GM21529 (cell line): ENCODE data around the gene TGM6.

Experiments used
- ATAC-seq: cut with Tn5 transposase; IDR thresholded peaks from one replicate; pipeline ENCODE4 v1.9.1; 2021; ENCODE audit not compliant: unreplicated experiment

Gene TGM6

GRCh38 chr20:2380601-2381000, at the start of gene TGM6:
Gene TGM6 (plus strand): TSS chr20:2380901. CDS start chr20:2380969, 68 bp downstream.
- no peak for ATAC-seq

GRCh38 chr20:2331106-2331505, 49.6 kb upstream of the TGM6 start:
- ATAC-seq, result no peak

DNA sequence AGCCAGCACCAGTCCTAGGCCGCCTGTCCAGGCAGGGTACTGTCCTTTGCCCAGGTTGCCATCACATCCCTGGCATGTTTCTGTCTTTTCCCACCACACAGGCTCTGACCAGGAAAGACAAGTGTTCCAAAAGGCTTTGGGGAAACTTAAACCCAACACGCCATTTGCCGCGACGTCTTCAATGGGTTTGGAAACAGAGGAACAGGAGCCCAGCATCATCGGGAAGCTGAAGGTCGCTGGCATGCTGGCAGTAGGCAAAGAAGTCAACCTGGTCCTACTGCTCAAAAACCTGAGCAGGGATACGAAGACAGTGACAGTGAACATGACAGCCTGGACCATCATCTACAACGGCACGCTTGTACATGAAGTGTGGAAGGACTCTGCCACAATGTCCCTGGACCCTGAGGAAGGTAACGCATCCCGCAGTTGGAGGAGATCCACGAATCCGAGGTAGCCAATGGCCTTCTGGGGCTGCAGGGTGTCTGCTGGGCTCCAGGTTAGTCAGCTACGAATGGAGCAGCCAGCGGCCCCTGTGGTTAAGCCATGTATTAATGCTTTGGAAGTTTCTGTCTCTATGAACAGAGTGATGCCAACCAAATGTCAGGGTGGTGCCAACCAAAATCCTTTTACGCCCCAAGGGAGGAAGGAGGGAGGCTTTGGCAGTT, 48.7 kb upstream of the TGM6 start:
- ATAC-seq, result no peak

- no peak for ATAC-seq
Observed at GRCh38 chr20:2332711-2333110, 48.0 kb upstream of the TGM6 start.

DNA sequence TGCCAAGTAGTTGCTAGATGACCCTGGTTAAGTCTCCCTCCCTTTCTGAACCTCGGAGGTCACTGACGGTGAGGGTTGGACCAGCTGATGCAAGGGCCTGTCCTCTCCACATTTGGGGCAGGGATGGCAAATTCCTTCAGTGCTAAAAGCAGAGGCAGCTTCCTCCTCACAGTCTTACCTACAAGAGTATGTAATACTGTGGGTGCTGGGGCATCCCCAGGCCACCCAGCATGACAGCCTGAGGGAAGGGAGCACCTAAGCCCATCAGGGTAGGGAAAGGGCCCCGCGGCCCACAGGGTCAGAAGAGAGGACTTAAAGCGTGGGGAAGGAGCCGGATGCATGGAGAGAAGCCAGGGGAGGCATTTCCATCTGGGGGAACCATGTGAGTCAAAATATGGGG, 46.9 kb upstream of the TGM6 start:
- no peak for ATAC-seq

DNA sequence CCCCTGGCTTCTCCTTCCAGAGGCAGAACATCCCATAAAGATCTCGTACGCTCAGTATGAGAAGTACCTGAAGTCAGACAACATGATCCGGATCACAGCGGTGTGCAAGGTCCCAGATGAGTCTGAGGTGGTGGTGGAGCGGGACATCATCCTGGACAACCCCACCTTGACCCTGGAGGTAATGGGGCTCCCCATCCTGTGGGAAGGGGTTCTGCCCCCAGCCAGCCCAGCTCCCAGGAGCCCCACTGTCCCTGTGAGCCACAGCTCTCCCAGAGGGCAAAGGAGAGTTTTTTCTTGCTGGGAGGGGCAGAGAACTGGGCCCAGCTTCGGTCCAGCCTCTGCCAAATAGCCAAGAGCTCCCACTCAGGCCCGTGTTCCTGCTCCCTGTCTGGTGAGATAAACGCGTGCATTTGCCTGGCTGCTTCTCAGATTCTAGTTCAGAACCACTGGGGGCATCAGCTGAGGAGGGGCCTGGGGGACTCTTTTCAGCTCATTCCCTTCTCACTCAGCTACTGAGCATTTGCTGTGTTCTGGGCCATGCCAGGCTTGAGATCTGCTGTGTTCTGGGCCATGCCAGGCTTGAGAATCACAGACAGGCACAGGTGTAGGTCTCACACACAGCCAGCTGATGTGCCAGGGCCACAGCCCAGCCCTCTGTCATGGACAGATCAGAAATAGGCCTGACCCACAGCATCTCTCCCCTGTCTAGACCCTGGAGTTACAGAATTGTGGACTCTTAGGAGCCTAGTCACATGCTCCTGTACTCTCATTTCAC, 45.4 kb upstream of the TGM6 start:
- no peak for ATAC-seq

DNA sequence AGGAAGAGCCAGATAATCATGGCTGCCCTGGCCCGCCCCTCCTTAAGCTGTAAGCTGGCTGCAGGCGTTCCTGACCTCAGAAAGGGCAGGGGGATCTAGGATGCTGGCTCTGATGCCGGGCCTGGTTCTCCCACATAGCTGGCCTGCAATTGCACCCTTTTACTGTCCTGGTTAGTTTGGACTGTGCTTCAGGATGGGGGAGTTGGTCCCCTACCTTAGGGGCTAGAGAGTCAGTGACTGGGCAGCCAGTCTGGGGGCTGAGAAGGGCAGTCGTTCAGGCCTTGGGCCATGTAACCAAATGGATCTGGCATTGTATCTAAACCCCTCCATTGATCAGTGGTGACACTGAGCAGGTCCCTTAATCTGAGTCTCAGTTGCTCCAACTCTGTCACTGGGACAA, 44.2 kb upstream of the TGM6 start:
- ATAC-seq, result no peak

DNA sequence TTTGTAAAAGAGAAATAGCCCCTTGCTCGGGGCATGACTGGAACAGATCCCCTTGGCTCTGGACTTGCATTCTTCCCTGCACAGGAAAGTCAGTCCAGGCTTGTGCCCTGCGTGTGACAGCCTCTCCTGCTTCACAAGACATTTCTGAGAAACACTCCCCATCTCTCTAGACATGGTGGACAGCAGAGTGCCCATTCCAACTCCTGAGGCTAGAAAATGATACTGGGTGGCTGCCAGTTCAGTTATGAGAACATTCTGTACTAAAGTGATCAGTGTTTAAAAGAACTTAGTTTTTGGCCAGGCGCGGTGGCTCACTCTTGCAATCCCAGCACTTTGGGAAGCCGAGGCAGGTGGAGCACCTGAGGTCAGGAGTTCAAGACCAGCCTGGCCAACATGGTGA, 43.6 kb upstream of the TGM6 start:
- ATAC-seq, result no peak

GRCh38 chr20:2338411-2339066, 42.2 kb upstream of the TGM6 start:
- no peak for ATAC-seq

DNA sequence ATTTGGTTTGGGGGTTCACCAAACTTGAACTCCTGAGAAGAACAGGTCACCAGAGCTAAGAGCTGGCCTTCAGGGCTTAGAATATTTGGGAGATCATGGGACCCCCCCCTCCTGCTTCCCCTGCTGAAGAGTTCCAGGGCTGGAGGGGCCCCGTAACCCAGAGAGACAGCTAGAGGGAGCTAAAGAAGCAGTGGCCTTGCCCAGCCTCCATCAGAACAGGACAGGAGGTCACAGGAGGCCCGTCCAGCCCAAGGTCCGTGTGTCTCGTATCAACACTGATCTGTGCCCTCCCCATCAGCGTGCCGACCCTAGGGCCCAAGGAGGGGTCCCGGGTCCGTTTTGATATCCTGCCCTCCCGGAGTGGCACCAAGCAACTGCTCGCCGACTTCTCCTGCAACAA, 40.6 kb upstream of the TGM6 start:
- ATAC-seq, result no peak

GRCh38 chr20:2340823-2341222, 39.9 kb upstream of the TGM6 start:
- ATAC-seq, result no peak

GRCh38 chr20:2341336-2341735, 39.4 kb upstream of the TGM6 start:
- ATAC-seq, result no peak

DNA sequence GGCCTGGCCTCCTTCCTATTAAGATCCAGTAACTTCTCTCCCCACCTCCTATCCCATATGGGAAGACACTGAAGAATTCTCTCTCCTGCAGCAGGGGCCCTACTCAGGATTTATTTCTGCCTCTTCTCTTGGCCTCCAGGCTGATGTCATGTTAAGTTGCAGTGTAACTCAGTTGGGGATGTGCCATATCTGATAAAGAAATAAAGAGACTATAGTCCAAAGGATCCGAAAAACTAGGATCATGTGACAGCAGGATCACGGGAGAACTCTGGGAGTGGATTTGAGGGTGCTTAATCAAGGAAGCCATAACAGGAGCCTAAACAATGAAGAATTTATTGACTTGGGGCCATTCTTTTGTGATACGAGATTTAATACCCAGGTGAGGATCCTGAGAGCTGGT, 38.5 kb upstream of the TGM6 start:
- no peak for ATAC-seq

DNA sequence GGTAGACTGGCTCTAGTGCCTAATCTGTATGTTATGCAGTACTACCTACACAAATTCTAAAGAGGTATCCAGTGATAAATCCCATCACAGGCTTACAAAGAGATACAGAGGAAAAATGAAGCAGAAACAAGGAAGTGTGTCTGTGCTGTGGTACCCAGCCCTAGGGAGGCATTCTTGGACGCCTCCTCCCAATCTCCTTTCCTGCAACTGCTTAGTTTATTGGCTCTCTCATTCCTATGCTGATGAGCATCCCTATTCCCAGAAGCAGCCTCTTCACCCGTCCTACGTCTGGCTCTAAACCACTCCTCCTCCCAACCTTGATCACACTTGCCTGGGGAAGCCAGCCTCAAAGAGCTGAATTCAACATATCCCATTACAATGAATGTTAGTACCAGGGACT, 34.5 kb upstream of the TGM6 start:
- ATAC-seq, result no peak

DNA sequence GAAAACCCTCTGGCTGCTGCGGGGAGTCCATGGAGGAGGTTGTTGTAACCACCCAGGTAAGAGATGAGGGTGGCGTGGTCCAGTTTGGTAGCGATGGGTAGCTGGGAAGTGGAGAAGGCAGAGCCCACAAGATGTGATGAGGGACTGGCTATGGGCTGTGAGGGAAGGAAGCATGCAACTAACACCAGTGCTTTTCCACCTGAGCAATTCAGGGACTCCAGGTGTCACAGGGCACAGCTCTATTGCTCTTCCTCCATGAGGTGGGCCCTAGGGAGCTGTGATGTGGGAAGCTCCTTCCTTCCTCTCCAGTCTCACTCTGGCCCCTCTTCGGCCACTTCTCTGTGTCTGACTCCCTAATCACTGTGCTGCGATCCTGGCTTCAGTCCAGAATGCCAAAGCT, 32.4 kb upstream of the TGM6 start:
- no peak for ATAC-seq

DNA sequence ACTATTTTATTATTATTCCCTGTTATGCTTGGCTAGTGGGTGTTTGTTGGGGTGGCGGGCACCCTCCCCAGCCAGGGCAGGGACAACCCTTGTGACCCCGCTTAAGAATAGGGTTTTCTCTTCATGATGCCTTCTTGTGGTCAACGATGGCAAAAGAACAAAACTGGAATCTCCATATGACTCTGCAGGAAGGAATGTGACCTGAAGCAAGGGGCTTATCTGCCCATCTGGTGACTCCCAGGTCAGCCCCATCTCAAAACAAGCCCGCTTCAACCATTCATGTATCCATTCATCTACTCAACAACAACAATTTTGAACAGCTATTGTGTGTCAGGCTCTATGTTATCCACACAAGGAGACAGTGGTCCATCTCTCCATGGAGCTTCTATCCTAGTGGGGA, 30.9 kb upstream of the TGM6 start:
- no peak for ATAC-seq

GRCh38 chr20:2350606-2351005, 30.1 kb upstream of the TGM6 start:
- no peak for ATAC-seq

DNA sequence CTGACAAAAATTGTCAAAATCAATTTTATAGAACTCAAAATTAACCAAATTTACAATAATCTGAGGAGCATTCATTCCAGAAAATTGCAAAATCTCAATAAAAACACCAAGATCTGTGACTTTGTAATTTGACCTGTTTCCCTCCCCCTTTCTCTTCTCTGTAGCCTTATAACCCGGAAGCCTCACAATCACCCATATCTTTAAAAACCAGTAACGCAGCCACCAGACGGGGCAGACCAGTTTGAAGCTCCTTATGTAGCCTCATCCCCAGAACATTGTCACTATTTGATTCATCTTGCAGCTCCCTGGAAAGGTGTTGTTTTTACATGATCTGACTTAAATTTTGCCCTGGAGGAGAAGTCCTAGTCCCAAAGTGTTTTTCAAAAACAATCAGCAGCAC, 27.5 kb upstream of the TGM6 start:
- ATAC-seq, result no peak

GRCh38 chr20:2357114-2357513, 23.6 kb upstream of the TGM6 start:
- no peak for ATAC-seq

DNA sequence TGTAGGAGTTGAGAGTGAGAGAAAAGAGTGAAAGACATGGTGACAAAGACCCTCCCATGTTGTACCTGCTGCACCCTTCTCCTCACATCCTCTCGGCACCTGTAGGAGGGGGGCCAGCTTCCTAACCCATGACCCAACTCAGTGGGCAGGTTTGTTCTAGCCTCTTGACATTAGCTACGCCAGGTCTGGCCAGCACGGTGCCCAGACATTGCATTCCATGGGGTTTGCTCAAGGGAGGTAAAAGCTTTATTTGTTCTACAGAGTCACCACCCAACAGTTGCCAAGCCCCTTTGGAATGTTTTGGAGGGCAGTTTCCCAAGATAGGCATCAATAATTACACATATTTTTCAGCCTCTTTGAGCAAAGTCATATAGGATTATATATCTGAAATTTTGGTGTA, 22.7 kb upstream of the TGM6 start:
- ATAC-seq, result no peak

- no peak for ATAC-seq
Observed at GRCh38 chr20:2361035-2361593, 19.6 kb upstream of the TGM6 start.

GRCh38 chr20:2363187-2363586, 17.5 kb upstream of the TGM6 start:
- no peak for ATAC-seq
